ENCODE measurements around the gene OXCT1. TPM values are rescaled to one million over a fixed set of nuclear protein-coding genes. Genes with fewer than 3 reads are reported as not detected.

Gene OXCT1
- 15.1 and 24.9 TPM in 2 replicates for total RNA-seq

DNA sequence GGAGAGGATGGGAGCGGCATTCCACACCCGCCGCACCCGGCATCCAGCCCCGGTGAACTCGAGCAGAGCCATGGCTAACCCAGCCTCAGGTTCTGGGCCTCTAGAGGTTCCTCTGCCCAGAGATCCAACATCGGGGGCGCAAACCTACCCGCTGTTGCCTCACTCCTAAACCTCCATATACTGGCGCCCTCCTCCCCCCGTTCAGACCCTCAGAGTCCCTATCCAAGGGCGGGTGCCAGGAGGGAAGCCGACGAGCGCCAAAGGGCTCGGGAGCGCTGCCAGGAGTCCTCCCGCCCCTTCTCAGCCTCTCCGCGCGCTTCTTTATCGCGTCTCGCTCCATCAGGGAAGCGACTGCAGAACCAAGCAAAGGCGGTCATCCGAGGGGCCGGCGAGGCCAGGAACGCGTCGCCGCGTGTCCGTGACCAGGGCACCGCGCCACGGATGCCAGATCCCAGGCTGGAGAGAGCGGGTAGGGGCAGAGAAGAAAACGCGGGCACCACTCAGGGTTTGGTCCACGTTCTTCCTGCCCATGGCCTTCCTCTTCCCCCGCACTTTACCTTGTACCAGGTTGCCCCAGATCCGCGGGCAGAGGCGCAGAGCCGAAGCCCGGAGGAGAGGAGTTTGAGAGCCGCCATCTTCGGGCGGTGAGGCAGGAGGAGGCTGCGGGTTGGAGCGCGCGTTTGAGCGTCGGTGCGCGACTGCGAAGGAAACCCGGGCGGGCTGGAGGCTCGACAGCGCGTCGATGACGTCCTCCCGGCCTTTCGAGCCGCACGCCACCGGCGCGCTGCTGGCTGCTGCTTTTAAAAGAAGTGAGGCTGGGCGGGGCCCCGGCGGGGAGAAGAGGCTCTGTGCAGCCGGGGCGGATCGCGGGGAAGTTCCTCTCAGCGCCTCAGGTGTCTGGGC lies at the start of gene OXCT1:
TSS of gene OXCT1 (minus strand) at position 702 of the 903 bp plus-strand sequence. CDS start at position 635, 67 bp downstream.

DNA sequence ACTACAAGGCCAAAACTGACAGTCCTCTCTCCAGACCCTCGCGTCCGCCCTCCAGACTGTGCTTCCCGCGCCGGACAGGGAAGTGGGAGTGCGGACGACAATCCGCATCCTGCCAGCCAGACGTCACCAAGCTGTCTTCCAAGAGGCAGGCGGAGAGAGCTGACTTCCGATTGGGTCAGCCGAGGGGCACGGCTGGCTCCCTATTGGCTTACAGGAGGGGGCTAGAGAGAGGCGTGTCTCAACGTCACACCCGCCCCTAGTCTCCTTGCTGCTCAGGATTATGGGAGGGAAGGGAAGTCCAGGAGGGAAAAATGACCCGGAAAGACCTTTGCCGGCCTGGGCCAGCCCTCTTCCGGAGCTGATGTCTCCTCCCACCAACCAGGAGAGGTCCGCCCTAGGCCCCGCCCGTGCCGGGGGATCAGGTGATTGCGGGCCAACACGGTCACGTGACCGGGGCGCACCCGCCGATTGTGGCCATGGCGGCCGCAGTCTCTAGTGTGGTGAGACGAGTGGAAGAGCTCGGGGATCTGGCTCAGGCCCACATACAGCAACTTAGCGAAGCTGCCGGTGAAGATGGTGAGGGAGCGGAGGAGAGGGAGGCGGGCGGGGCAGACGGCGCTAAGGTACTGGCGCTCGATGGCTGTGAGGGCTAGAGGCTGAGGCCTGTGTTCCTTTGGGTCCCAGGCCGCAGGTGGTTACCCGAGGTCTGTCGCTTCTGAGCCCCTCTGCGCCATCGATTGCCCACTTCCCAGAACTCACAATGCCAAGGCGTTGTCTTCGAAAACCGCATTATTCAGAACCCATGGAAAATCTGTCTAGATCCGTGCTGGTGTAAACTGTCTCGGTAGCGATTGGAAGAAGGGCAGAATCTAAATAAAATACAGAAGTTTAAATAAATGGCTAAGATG lies 33.9 kb upstream of the OXCT1 start, which contains the start of gene RIMOC1:
TSS of gene RIMOC1 (plus strand) at position 453 of the 908 bp plus-strand sequence. CDS start at position 477, 24 bp downstream.

Other genes starting within 250 kb of the OXCT1 start
- gene RIMOC1, start 33.9 kb upstream of the OXCT1 start, total RNA-seq: 8.0 and 8.2 TPM in 2 replicates
- 6.4 and 6.6 TPM in 2 replicates for gene FBXO4, start 54.9 kb upstream of the OXCT1 start, total RNA-seq

Data from mesangial cell (primary cell).